ENCODE measurements around the gene ESRP2.

DNA sequence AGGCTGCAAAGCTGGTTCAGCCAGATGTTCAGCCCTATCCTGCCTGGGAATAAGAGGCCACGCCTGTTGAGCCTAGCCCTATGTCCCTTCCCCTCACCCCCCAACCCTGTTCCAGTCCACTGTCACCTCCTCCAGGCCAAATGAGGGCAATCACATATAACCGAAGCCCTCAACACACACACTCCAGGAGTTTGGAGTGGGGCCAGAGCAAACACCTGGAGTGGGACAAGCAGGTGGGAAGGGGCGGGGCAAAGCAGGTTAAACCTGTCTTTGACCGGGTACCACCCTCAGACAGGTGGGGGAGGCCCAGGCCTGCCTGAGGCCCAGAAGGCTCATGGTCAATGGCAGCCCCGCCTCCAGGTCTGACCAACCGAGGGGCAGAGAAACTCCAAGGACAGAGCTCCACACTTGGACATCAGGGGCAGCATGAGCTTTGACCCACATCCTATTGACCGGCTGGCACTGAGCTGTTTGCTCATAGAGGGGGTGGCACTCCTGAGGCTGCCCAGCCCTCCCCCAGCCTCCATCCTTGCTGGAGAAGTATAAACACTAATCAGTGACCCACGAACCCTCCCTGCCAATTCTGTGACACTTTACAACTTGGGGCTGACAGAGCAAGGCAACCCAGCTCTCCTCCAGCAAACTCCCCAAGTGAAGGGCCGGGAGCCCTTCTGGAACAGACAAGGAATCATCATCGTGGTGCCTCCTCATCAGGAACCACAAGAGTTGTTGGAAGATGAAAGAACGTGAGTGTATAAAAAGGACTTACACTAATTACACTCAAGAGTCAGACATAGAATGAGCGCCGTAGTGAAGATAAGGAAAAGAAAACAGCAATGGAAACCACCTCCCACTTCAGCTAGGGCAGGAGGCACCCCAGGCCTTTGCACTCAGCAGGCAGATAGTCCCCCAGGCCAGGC is 1.5 kb downstream of the ESRP2 start:
- TF ChIP-seq CTCF (conservative IDR thresholded peaks at IDR 0.05; ENCODE audit: low read depth, low read length) (no peak), EZH2 (IDR thresholded peaks at IDR 0.05; ENCODE audit: borderline replicate concordance, low read depth, low read length, poor library complexity, severe bottlenecking) (no peak)

Measured in A673 (cell line).